PC-3 (cell line): Measurements from ENCODE around the gene GABRG3.

Experiments
- EZH2 ChIP-seq: fragments of 300-600 bp; sonication (generic); IDR thresholded peaks from one replicate; pipeline ENCODE4 v1.6.1; 2017; ENCODE audit warnings: antibody characterized with exemption, mild to moderate bottlenecking, low read length; ENCODE audit not compliant: unreplicated experiment
- EZH2phosphoT487 ChIP-seq: fragments of 300-600 bp; sonication (generic); IDR thresholded peaks from 2 replicates; pipeline ENCODE4 v1.6.1; 2018; ENCODE audit warnings: mild to moderate bottlenecking, antibody characterized with exemption, low read length, borderline replicate concordance
- TF ChIP-seq, protein P1 (sequence below): fragments of 300-600 bp; sonication (generic); conservative IDR thresholded peaks from 2 replicates; pipeline ENCODE4 v1.5.1; 2017; ENCODE audit warnings: antibody characterized with exemption, low read depth, mild to moderate bottlenecking, low read length

DNA sequence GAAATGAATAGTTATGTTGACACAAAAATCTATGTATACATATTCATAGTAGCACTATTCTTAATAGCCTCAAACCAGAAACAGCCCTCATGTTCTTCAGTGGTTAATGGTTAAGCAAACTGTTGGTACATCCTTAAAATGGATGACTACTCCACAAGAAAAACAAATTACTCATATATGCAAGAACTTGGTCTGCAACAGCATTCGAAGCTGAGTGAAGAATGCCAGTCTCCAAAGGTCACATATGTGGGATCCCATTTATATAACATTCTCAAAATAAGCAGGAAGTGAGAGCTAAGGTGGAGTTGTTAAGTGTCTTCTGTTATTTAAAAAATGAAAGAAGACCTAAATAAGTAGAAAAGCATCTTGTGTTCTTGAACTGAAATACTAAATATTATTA lies 365.7 kb downstream of the GABRG3 start:
- no peak for TF ChIP-seq EZH2
- TF ChIP-seq, protein P1, sequence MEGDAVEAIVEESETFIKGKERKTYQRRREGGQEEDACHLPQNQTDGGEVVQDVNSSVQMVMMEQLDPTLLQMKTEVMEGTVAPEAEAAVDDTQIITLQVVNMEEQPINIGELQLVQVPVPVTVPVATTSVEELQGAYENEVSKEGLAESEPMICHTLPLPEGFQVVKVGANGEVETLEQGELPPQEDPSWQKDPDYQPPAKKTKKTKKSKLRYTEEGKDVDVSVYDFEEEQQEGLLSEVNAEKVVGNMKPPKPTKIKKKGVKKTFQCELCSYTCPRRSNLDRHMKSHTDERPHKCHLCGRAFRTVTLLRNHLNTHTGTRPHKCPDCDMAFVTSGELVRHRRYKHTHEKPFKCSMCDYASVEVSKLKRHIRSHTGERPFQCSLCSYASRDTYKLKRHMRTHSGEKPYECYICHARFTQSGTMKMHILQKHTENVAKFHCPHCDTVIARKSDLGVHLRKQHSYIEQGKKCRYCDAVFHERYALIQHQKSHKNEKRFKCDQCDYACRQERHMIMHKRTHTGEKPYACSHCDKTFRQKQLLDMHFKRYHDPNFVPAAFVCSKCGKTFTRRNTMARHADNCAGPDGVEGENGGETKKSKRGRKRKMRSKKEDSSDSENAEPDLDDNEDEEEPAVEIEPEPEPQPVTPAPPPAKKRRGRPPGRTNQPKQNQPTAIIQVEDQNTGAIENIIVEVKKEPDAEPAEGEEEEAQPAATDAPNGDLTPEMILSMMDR = no peak
- no peak for TF ChIP-seq EZH2phosphoT487
